Activated T-helper 1 cell treated with anti-CD3 and anti-CD28 coated beads, Interleukin-2, amount 50 U/mL, for 16 hours (primary cell): Measurements from ENCODE around the gene OR4B1.
"Not testable (repeated sequence)": the region's sequence is repeated elsewhere in the genome, so short reads cannot be mapped to it uniquely, and the experiment has no call there.

Experiments used
- DNase-seq, 2 donors: peaks; one replicate each; pipeline ENCODE4 v3.0.0-alpha.2; 2020; ENCODE audit warnings: low read depth in 1 of 2, low spot score in 1 of 2

OR4B1 gene, protein sequence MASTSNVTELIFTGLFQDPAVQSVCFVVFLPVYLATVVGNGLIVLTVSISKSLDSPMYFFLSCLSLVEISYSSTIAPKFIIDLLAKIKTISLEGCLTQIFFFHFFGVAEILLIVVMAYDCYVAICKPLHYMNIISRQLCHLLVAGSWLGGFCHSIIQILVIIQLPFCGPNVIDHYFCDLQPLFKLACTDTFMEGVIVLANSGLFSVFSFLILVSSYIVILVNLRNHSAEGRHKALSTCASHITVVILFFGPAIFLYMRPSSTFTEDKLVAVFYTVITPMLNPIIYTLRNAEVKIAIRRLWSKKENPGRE

DNA sequence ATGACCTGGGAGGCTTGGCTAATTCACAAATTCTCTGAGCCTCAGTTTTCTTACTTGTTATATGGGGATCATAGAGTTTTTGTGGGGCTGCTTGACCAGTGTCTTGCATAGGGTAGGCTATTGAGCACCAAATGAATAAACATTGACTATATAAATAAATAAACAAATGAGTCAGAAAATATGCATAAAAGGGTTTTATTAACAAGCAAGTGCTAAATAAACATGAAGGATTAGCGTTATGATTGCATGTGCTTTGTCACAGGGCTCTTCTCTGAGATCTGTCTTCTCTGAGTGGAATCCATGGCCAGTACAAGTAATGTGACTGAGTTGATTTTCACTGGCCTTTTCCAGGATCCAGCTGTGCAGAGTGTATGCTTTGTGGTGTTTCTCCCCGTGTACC is at the start of gene OR4B1:
TSS of gene OR4B1 (plus strand) at position 301 of the 400 bp plus-strand sequence. CDS start at position 301, 0 bp downstream.
- DNase-seq = no peak

DNA sequence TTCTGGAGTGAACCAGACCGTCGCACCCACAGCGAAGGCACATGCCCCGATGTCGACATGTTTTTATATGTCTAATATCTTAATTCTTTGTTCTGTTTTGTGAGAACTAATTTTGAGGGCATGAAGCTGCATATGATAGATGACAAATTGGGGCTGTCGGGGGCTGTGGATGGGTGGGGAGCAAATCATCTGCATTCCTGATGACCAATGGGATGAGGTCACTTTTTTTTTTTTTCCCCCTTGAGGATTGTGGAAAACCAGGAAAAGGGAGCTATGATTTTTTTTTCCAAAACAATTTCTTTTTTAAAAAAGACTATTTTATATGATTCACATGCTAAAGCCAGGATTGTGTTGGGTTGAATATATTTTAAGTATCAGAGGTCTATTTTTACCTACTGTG is 49.2 kb upstream of the OR4B1 start:
- DNase-seq = no peak

DNA sequence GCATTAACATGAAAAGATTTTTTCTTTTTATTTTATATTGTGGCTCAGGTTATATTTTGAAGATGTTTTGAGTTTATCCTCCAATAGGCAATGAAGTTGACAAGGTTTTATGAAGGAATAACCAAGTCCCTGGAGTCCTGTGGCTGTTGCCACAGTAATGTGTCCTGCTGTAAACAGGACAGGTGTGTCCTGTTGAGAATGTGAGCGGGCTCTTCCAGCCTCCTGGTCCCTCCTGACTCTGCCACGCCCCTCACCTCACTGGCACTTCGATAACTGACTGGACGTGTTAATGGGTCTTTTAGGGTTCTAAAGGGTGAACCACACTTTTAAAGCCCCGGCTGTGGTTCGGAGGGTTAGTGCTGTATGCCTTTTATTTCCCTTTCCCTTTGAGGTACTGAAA is 47.8 kb upstream of the OR4B1 start:
- DNase-seq = no peak

DNA sequence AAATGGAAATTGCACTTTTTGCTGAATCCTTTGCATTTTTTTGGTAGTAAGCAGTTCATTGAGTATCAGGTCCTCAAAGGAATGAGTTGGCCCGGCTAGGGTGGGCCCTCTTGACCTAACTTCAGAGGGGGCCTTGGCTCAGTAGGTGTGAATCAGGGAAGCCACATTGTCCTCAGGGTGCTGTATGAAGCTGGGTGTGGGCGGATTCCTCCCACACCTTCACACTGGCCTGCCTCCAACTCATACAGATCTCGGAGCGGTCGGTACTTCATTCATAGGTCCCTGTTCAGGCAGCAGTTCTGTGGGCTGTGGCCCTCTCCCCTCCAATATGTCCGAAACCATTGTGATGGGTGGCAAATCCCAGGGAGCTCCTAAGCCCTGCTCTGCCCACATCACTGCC is 47.4 kb upstream of the OR4B1 start:
- DNase-seq = no peak

DNA sequence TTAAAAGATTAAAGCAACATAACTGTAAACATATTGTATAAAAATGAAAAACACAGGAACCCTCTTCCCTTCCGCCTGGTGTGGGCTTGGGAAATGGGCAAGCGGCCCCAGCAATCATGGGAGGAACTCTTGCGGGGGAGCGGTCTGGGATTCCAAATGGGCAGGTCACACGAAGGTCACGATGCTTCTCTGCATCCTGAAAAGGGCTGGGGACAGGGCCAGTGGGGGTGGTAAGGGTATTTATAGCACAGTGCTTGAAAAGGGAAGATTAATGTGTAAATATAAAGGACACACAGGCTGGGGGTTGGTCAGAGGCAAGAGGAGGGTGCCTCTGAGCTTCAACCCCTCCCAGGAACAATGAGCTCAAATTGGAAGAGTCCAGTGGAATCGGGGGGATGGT is 46.9 kb upstream of the OR4B1 start:
- DNase-seq = no peak

DNA sequence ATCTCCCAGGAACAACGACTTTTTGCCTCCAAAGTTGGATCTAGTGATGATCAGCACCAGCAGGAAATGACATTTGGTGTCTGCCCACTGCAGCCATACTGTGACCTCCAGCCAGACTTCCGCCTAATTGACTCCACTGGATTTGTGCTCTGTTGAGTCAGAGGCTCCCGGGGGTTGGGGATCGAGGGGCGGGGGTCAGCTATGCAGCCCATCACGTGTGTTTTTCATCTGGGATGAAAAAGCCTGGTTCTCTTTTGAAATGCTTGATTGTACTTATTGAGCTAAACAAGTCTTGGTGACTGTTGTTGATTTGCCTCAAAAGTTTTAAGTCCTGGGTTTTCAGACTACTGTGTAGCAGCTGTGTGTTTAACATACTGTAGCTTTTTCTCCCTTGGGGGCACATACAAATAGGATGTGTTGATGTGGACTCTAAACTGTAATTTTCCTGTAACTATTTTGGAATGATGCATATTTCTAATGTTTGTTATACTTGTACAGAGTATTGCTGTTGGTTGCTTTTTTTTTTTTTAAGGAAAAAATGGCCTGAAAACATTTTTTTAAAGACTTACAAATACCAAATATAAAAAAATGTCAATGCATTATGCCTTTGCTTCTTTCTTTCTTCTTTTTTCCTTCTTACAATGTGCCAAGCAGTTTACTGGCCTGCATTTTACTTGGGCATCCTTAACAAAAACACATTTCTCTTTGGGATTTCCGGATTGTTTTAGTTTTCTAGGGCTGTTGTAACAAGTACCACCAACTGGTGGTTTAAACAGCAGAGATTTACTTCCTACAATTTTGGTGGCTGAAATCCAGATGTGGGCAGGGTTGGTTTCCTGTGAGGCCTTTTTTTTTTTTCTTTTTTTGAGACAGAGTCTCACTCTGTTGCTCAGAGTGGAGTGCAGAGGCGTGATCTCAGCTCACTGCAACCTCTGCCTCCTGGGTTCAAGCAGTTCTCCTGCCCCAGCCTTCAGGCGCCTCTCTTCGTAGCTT is 46.1 kb upstream of the OR4B1 start:
- no peak for DNase-seq

DNA sequence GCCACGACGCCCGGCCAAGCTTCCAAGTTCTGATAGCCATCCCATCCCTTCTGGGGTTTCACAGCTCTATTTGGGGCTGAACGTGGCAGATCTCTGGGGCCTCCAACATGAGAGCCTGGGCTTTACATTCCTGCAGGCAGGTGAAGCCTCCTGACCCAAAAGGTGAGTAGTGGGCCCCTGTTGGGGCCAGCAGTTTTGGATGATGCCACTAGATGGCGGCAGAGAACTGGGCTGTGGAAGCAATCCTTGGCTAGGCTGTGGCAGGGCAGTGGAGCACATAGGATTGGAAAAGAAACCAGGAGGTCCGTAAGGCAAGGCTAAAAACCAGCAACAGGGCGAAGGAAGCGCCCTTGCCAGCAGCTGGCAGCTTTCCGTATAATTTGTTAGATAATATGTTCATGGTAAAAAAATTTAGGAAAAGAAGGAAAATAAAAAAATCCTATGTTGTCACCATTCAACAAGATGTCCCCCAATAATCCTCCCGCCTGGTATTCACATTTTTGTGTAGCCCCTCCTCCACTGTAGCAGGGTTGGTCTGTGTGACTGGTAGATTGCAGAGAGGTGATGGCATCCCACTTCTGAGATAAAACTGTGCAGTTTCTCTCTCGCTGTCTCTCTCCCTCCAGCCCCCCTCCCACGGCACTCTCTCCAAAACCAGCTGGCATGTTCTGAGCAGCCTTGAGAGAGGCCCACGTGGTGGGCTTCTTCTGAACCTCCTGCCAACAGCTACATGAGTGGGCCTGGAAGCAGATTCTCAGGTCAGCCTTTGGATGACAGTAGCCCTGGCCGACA is 43.6 kb upstream of the OR4B1 start:
- peak; percentile 41 to 48 for DNase-seq

DNA sequence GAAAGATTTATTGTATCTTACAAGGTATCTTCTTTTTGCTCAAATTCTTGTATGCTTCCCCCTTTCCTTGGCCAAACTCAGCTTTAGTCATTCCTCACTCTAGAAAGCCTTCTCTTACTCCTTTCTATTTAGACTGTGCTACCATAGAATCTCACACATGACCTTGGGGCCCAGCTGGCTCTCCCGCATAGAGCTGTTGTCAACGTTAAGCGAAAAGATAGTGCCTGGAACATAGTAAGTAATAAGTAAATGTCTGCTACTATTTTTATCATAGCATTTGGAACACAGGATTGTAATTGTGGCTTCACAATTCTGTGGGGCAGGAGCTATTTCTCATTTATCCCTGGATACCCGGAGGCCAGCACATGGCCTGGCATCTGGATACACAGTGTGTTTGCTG is 38.9 kb upstream of the OR4B1 start:
- no peak for DNase-seq

DNA sequence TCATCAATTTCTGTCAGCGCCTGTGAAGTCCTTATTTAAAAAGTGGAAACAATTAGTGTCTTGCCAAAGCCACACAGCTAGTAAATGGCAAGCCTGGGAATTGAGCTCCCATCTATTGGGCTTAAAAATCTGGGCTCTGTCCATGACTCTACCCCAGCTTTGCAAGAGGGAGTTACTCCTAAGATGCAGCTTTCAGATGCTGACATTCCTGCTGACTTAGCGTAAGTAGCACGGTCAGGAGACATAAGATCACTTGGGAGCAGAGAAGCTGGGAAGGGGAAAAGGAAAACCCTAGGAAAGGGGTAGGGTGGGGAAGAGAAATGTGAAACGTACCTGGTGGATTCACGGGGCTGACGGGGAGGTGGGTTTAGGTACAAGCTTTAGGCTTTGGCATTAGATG is 36.0 kb upstream of the OR4B1 start:
- DNase-seq = no peak

DNA sequence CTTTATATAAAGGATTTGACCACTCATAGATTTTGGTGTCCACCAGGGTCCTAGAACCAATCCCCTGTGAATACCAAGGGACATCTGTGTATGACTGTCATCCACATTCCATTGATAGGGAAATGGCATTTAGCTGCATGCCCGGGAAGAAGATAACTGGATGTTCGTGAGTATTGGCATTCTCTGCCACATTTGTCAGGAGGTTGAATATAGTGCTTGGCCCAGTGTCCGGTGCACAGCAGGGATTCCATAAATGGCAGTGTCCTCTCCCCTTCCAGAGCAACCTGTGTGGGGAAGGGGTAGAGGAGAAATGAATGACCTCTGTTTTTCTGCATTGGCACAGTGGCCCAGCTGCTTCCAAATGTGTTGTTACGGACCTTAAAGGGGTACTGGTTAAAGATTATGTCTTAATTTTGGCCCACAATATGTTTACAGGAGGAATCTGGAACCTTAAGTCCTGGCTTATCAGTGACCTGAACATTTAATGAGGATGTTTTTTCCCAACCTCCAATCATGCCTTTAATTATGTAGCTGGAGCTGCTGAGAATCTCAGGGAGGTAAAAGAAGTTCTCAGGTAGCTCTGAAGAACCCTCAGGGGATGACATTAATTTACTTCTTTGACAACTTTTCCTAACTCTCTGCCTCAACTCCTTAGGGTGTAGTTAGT is 33.6 kb upstream of the OR4B1 start:
- DNase-seq = no peak

DNA sequence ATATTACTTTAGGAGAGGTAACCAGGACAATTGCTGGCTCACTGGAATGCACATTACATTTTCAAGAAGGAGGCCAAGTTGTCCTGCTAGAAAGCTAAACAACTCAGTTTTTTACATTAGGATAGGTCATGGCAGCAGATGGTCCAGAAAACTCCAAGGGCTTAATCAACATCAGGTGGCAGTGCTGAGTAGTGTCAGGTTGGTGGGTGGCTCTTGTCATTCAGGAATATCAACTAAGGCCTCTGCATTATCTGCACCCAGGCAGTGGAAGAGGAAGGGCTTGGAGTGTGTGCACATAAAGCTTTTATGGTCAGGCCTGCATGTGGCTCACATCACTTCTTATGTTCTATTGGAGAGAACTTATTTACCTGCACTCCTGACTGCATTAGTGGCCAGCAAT is 32.2 kb upstream of the OR4B1 start:
- DNase-seq = no peak

DNA sequence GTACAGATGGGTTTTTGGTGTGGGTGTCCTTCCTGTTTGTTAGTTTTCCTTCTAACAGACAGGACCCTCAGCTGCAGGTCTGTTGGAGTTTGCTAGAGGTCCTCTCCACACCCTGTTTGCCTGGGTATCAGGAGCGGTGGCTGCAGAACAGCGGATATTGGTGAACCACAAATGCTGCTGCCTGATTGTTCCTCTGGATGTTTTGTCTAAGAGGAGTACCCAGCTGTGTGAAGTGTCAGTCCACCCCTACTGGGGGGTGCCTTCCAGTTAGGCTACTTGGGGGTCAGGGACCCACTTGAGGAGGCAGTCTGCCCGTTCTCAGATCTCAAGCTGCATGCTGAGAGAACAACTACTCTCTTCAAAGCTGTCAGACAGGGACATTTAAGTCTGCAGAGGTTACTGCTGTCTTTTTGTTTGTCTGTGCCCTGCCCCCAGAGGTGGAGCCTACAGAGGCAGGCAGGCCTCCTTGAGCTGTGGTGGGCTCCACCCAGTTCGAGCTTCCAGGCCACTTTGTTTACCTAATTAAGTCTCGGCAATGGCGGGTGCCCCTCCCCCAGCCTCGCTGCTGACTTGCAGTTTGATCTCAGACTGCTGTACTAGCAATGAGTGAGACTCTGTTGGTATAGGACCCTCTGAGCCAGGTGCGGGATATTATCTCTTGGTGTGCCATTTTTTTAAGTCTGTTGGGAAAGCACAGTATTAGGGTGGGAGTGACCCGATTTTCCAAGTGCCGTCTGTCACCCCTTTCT is 25.5 kb upstream of the OR4B1 start:
- DNase-seq = peak in 1 of 2 donors; percentile 44

DNA sequence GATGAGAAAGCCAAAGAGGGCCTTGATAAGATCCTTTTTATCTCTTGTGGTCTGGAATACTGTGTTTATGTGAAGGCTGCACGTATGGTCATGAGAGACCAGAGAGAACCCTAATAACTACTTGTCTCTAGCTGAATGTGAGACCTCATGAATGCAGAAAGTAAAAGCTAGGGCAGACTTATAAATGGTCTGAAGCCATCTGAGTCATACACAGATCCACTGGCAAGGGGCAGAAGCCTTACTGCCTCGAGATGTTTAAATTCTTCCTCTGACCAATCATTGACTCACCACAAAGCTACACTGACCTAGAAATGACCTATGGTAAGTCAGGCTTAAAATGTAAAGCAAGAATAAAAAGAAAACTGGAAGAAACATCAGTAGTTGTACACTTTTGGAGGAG is 22.7 kb upstream of the OR4B1 start:
- no peak for DNase-seq

DNA sequence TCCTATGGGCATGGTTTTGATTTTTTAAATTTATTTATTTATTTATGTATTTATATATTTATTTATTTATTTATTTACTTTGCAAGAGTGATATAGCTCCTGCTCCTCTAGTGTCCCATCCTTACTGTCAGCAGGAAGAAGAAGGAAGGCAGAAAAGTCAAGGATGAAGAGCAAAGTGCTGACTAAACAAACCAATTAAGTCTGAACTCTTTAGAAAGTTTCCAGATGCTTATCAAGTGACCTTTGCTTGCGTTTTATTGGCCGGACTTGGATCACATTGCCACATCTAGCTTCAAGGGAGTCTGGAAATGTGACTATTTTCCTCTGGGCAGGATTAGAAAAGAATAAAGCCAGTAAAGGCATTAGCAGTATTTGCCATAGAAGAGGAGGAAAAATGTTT is 8.7 kb upstream of the OR4B1 start:
- DNase-seq = no peak

DNA sequence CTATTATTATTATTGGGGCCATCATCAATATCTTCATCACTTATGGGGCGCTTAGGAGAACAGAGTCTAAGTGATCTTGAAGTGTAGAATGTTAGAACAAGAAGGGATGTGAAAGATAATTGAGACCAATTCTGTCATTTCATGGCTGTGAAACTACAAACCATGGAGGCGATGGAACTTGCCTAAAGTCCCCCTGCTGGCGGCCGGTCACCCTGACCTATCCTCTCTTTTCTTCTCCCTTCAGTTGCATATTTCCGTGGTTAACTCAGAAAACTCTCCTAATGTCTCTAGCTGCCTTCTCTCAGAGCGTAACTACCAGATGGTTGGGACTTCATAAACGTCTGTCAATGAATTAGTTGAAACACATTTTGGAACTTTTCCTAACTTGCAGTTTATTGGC is 6.6 kb upstream of the OR4B1 start:
- DNase-seq = no peak

DNA sequence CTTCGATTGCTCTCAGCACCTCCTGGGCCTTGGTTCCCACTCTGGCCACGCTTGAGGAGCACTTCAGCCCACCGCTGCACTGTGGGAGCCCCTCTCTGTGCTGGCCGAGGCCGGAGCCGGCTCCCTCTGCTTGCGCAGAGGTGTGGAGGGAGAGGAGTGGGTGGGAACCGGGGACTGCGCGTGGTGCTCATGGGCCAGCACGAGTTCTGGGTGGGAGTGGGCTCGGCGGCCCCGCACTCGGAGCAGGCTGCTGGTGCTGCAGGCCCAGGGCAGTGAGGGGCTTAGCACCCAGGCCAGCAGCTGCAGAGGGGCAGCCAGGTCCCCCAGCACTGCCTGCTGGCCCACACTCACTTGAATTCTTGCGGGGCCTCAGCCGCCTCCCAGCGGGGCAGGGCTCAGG is 12.2 kb downstream of the OR4B1 start:
- DNase-seq = no peak

DNA sequence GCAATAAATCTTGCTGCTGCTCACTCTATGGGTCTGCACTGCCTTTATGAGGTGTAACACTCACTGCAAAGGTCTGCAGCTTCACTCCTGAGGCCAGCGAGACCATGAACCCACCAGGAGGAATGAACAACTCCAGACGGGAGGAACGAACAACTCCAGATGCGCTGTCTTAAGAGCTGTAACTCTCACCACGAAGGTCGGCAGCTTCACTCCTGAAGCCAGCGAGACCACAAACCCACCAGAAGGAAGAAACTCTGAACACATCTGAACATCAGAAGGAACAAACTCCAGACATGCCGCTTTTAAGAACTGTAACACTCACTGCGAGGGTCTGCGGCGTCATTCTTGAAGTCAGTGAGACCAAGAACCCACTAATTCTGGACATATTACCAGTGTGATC is 13.4 kb downstream of the OR4B1 start:
- DNase-seq = not testable (repeated sequence)

DNA sequence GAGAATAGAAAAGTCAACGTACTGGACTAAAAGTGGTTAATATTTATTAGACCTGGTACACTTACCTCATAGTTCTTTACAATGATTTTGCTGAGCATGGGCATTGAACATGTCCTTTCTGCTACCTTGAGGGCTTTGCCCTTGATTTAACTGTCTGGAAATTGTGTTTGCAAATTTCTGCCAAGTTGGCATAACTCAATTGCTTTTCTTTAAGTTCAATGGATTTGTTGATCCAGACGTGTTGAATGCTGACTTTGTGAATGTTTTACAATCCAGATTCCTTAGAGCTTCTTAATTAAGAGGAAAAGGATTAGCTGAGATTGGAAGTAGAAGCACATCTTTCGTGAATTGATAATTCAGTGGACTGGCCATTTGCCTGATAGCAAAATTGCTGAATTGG is 21.1 kb downstream of the OR4B1 start:
- DNase-seq = no peak

DNA sequence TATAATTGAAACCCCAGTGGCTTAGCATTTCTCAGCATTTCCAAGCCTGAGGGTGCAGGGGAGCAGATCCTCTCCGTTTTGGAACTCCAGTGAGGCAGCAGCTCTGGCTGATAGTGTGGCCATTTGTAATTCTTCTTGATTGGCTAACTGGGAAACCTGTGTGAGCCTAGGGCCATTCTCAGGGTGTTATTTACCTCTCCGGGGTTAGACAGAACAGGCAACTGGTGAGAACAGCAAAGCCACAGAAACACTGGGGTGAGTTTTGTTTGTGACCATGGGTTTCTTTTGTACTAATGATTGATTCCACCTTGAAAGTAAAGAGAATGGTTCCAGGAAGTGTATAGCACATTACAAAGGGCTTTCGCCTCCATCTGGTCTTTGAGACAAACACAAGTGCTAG is 25.9 kb downstream of the OR4B1 start:
- no peak for DNase-seq

DNA sequence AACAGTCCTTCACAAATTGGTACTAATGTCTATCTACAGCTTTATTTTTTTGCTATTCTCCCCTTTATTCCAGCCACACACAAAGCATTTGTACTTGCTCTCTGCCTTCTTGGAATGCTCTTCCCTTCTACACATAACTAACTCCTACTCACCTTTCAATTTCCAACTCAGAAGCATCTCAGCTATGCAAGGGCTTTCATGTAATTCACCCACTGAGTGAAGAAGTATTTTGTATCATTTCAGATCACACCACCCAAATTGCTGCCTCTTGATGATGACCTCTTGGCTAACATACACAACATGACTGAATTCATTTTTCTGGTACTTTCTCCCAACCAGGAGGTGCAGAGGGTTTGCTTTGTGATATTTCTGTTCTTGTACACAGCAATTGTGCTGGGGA is 28.2 kb downstream of the OR4B1 start, which contains the start of gene OR4X2:
TSS of gene OR4X2 (plus strand) at position 301 of the 400 bp plus-strand sequence. CDS start at position 301, 0 bp downstream.
- no peak for DNase-seq
